T-cell (primary cell): ENCODE measurements around the gene FNDC1. TPM values are rescaled to one million over a fixed set of nuclear protein-coding genes. Genes with fewer than 3 reads are reported as not detected.

Source experiments
- ATAC-seq, 4 experiments: fragments of 200-7000 bp in 3 of 4; fragments of 150-1000 bp in 1 of 4; cut with Tn5 transposase; replicated peaks in 1 of 4; 1 replicate in 3 of 4; 2 replicates in 1 of 4; pipeline ENCODE4 v1.10.0; 2021; ENCODE audit warnings: moderate library complexity in 3 of 4, mild to moderate bottlenecking in 2 of 4, moderate number of reproducible peaks in 1 of 4
- CTCF ChIA-PET, 2 donors: fragments of 300-600 bp; sonication (Branson Sonifier 250); formaldehyde crosslinking; loops; one replicate each; lab custom pipeline; 2022; ENCODE audit warnings: antibody characterized with exemption in 2 of 2; lab: Charles Lee
- POLR2A ChIA-PET, 2 donors: fragments of 300-600 bp; sonication (Branson Sonifier 250); formaldehyde crosslinking; loops; one replicate each; lab custom pipeline; 2022; ENCODE audit warnings: antibody characterized with exemption in 2 of 2; lab: Charles Lee
- DNase-seq, 35 experiments: peaks; one replicate each; pipeline versions ENCODE4 v3.0.0 to v3.0.0-alpha.2; 2013 to 2023
- H3K27ac ChIP-seq: one replicate; pipeline ENCODE4 v1.5.1; 2013; ENCODE audit warnings: low read length
- H3K27me3 ChIP-seq, 2 experiments: replicated peaks in 1 of 2; 1 replicate in 1 of 2; 2 replicates in 1 of 2; pipeline versions ENCODE4 v1.6.1 to v1.7.0; 2013; ENCODE audit warnings: low read length in 1 of 2, mixed read lengths in 1 of 2; ENCODE audit not compliant: control insufficient read depth in 2 of 2, insufficient read depth in 2 of 2; ENCODE audit errors: extremely low read depth in 1 of 2
- H3K36me3 ChIP-seq, 2 donors: 1 replicate in 1 of 2; 2 replicates in 1 of 2; pipeline versions ENCODE4 v1.6.1 to v1.7.0; 2013; ENCODE audit warnings: low read length in 1 of 2; ENCODE audit not compliant: control insufficient read depth in 2 of 2, insufficient read depth in 1 of 2; ENCODE audit errors: extremely low read depth in 1 of 2
- H3K4me1 ChIP-seq, 2 experiments: 1 replicate in 1 of 2; 2 replicates in 1 of 2; pipeline versions ENCODE4 v1.6.1 to v1.7.0; 2013; ENCODE audit warnings: low read length in 2 of 2, mixed read lengths in 1 of 2; ENCODE audit not compliant: insufficient read depth in 2 of 2, control insufficient read depth in 1 of 2; ENCODE audit errors: extremely low read depth in 1 of 2
- H3K4me3 ChIP-seq, 2 donors: 1 replicate in 1 of 2; 2 replicates in 1 of 2; pipeline versions ENCODE4 v1.5.1 to v1.7.0; 2013; ENCODE audit warnings: mild to moderate bottlenecking in 2 of 2, low read length in 1 of 2, moderate library complexity in 1 of 2; ENCODE audit not compliant: control insufficient read depth in 1 of 2; ENCODE audit errors: extremely low read depth in 1 of 2
- H3K9me3 ChIP-seq: 2 replicates; pipeline ENCODE4 v1.7.0; 2013
- H3K27ac Mint-ChIP-seq, 2 donors: one replicate each; pipeline ENCODE4 v1.8.0; 2020 to 2021; ENCODE audit warnings: mild to moderate bottlenecking in 2 of 2, mixed read lengths in 2 of 2
- H3K27me3 Mint-ChIP-seq, 2 donors: one replicate each; pipeline ENCODE4 v1.8.0; 2021 to 2022; ENCODE audit warnings: mixed read lengths in 2 of 2
- H3K36me3 Mint-ChIP-seq: one replicate; pipeline ENCODE4 v1.8.0; 2021; ENCODE audit warnings: mixed read lengths
- H3K4me1 Mint-ChIP-seq, 3 donors: one replicate each; pipeline ENCODE4 v1.8.0; 2020 to 2022; ENCODE audit warnings: mixed read lengths in 3 of 3, mild to moderate bottlenecking in 1 of 3
- H3K4me3 Mint-ChIP-seq, 3 donors: one replicate each; pipeline ENCODE4 v1.8.0; 2020 to 2022; ENCODE audit warnings: mild to moderate bottlenecking in 3 of 3, mixed read lengths in 3 of 3, moderate library complexity in 3 of 3
- H3K9me3 Mint-ChIP-seq, 3 donors: one replicate each; pipeline ENCODE4 v1.8.0; 2020 to 2022; ENCODE audit warnings: mixed read lengths in 3 of 3
- WGBS: methylation state at CpG from one replicate; pipeline ENCODE4 v1.1.5; 2013; ENCODE audit warnings: missing lambda C conversion rate; ENCODE audit not compliant: insufficient coverage; 5-methylcytosine and 5-hydroxymethylcytosine counted together
- total RNA-seq, 35 experiments: library from RNA in 6 of 35; stranded (reverse) in 6 of 35; fragments of 120-200 nt in 1 of 35; gene quantifications; one replicate each; pipeline versions ENCODE4 v1.2.1 to v1.2.4 and lab custom pipeline; 2013 to 2026

The FNDC1 gene
- total RNA-seq, 5 donors from 2014 or later (not counting 1 experiment from before 2014, with no cell fraction given), result 0.03 TPM; not detected in 4

GRCh38 chr6:159213405-159213804 is 44.2 kb downstream of the FNDC1 start:
- Mint-ChIP-seq H3K36me3 (no peaks in the 10 kb centered on the region), H3K27me3 (peaks cover 11 to 12% of the 10 kb centered on the region in 2 donors), H3K4me3 (no peak overlapping the region), H3K9me3 (no peaks in the 10 kb centered on the region), H3K4me1 (peaks cover 0 to 3% (median 0%) of the 10 kb centered on the region in 3 donors), H3K27ac (no peak overlapping the region)
- Histone ChIP-seq H3K9me3 (no peaks in the 10 kb centered on the region), H3K4me3 (no peak overlapping the region), H3K4me1 (no peaks in the 10 kb centered on the region), H3K36me3 (no peaks in the 10 kb centered on the region), H3K27ac (no peak overlapping the region), H3K27me3 (peaks cover 0 to 30% of the 10 kb centered on the region in 2 experiments)
- ChIA-PET POLR2A (no interaction called here), CTCF (no interaction called here)
- DNase-seq, result no peak
- ATAC-seq, result no peak
- no CpG with 5 or more reads among the region's 3 CpGs for WGBS

GRCh38 chr6:159214281-159214680 is 45.1 kb downstream of the FNDC1 start:
- POLR2A ChIA-PET, result no interaction called here
- Histone ChIP-seq H3K27me3 (peaks cover 0 to 38% of the 10 kb centered on the region in 2 experiments), H3K9me3 (no peaks in the 10 kb centered on the region), H3K4me3 (no peak overlapping the region), H3K36me3 (no peaks in the 10 kb centered on the region), H3K27ac (no peak overlapping the region), H3K4me1 (no peaks in the 10 kb centered on the region)
- DNase-seq, result no peak
- no peak for ATAC-seq
- peaks cover 14% of the 10 kb centered on the region in 2 donors for H3K27me3 Mint-ChIP-seq
- no CpG with 5 or more reads among the region's 2 CpGs for WGBS
- no peak overlapping the region for H3K4me3 Mint-ChIP-seq
- no peaks in the 10 kb centered on the region for H3K36me3 Mint-ChIP-seq
- H3K9me3 Mint-ChIP-seq, result no peaks in the 10 kb centered on the region
- CTCF ChIA-PET, result no interaction called here
- no peak overlapping the region for H3K27ac Mint-ChIP-seq
- peaks cover 0 to 3% (median 0%) of the 10 kb centered on the region in 3 donors for H3K4me1 Mint-ChIP-seq

- Histone ChIP-seq H3K27ac (no peak overlapping the region), H3K36me3 (no peaks in the 10 kb centered on the region), H3K4me3 (no peak overlapping the region), H3K27me3 (peaks cover 0 to 32% of the 10 kb centered on the region in 2 experiments), H3K9me3 (no peaks in the 10 kb centered on the region), H3K4me1 (no peaks in the 10 kb centered on the region)
- Mint-ChIP-seq H3K4me1 (peaks cover 0 to 6% (median 4%) of the 10 kb centered on the region in 3 donors), H3K9me3 (no peaks in the 10 kb centered on the region), H3K36me3 (no peaks in the 10 kb centered on the region), H3K27ac (no peak overlapping the region), H3K4me3 (no peak overlapping the region), H3K27me3 (peaks cover 16 to 24% of the 10 kb centered on the region in 2 donors)
- DNase-seq, result peak in 2 of 35 experiments; percentile 6 to 17
- POLR2A ChIA-PET, result no interaction called here
- ATAC-seq, result peak in 1 of 4 experiments; percentile 16
- CTCF ChIA-PET, result no interaction called here
- 51% methylated on average over 15 of the region's 17 CpGs for WGBS
These were observed 48.5 kb downstream of the FNDC1 start for GRCh38 chr6:159217595-159218275.

DNA sequence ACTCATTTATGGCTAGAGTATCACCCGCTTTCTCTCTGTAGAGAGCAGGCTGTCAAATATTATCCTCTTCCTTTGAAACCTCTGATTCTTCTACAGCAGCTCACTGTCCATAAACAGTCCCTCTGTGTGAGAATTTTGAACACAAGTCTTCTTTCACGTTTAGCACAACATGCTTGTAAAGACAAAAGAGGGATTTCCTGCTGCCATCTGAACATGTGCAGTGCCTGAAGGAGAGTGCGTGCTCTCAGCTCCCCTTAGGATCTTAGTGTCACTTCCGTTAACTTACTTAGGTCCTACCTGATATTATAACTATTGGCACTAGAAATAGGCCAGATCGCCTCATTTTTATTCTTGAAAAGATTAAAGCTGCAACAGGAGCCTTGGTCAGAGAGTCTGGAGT is 50.9 kb downstream of the FNDC1 start:
- DNase-seq (no peak), ATAC-seq (no peak)
- H3K27ac ChIP-seq, result no peak overlapping the region
- Mint-ChIP-seq H3K27me3 (peaks cover 23 to 27% of the 10 kb centered on the region in 2 donors), H3K9me3 (no peaks in the 10 kb centered on the region), H3K36me3 (no peaks in the 10 kb centered on the region), H3K27ac (no peak overlapping the region), H3K4me3 (no peak overlapping the region), H3K4me1 (peaks cover 0 to 8% (median 4%) of the 10 kb centered on the region in 3 donors)
- WGBS, result 100% methylated on average over 1 of the region's 5 CpGs
- H3K4me3 ChIP-seq, result no peak overlapping the region
- ChIA-PET POLR2A (no interaction called here), CTCF (interaction anchor here in 1 of 2 donors (1.5 kb wide), 1 partner anchor 435 kb away, joined by 3 read pairs; no protein-coding TSS in a partner anchor)
- H3K4me1 ChIP-seq, result no peaks in the 10 kb centered on the region
- H3K36me3 ChIP-seq, result no peaks in the 10 kb centered on the region
- peaks cover 2 to 30% of the 10 kb centered on the region in 2 experiments for H3K27me3 ChIP-seq
- H3K9me3 ChIP-seq, result no peaks in the 10 kb centered on the region

DNA sequence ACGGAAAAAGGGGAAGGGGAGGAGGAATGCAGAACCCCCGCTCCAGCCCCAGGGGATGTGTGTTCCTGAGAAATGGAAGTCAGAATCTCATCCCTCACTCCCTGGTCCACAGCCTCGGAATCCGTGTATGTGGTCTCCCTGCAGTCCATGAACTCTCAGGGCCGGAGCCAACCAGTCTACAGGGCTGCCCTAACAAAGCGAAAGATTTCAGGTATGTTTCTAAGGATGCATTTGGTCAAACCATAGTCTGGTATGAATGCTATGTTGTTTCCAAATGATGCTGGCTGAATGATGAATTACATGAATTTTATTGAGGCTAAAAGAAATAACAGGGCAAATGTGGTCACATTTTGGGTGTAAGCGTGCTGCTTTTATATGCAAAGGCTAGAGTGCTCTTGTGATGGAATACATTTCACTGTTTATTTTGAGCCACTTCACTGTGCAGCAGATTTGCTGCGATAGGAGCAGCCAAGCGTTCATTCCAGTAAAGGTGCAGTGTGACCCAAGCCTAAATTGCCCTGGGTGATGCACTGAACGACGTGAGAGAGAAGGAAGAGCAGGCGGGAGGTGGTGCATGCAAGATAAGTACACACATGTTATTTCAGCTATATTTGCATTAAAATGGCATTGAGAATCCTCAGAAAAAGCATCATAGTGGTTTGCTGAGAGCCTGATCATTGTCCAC is 52.4 kb downstream of the FNDC1 start:
- Mint-ChIP-seq H3K4me1 (peaks cover 0 to 8% (median 4%) of the 10 kb centered on the region in 3 donors), H3K27me3 (peaks cover 26 to 31% of the 10 kb centered on the region in 2 donors), H3K36me3 (no peaks in the 10 kb centered on the region), H3K9me3 (no peaks in the 10 kb centered on the region), H3K27ac (no peak overlapping the region), H3K4me3 (no peak overlapping the region)
- Histone ChIP-seq H3K27ac (no peak overlapping the region), H3K4me3 (no peak overlapping the region), H3K27me3 (peaks cover 2 to 30% of the 10 kb centered on the region in 2 experiments), H3K9me3 (no peaks in the 10 kb centered on the region), H3K4me1 (no peaks in the 10 kb centered on the region), H3K36me3 (no peaks in the 10 kb centered on the region)
- no peak for ATAC-seq
- 74% methylated on average over 6 of the region's 12 CpGs for WGBS
- CTCF ChIA-PET, result no interaction called here
- POLR2A ChIA-PET, result no interaction called here
- no peak for DNase-seq

DNA sequence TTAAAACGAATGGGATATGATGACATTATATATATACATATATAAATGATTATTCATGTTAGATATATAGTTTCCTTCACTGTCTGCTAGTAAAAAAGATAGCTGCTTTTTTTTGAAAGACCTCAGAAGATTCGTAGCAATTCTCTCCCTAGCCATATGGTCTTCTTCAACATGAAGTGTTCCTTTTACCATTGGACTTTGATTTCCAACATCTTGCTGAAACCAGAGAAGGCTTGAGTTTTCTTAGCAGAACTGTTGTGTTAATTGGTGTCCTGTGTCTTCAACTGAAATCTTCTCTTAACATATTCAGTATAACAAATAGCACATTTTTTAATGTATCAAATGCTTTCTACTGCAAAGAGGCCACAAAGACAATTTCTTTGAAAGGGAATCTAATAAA is 55.3 kb downstream of the FNDC1 start:
- Histone ChIP-seq H3K27ac (no peak overlapping the region), H3K9me3 (no peaks in the 10 kb centered on the region), H3K27me3 (peaks cover 4 to 7% of the 10 kb centered on the region in 2 experiments), H3K4me1 (no peaks in the 10 kb centered on the region), H3K36me3 (no peaks in the 10 kb centered on the region), H3K4me3 (no peak overlapping the region)
- Mint-ChIP-seq H3K36me3 (no peaks in the 10 kb centered on the region), H3K9me3 (no peaks in the 10 kb centered on the region), H3K4me3 (no peak overlapping the region), H3K27ac (no peak overlapping the region), H3K27me3 (peaks cover 20 to 32% of the 10 kb centered on the region in 2 donors), H3K4me1 (peaks cover 0 to 5% (median 4%) of the 10 kb centered on the region in 3 donors)
- no CpG with 5 or more reads among the region's 2 CpGs for WGBS
- no peak for ATAC-seq
- POLR2A ChIA-PET, result no interaction called here
- no peak for DNase-seq
- CTCF ChIA-PET, result no interaction called here
